ENCODE results near the gene GNG13. TPM values are rescaled to one million over a fixed set of nuclear protein-coding genes. Genes with fewer than 3 reads are reported as not detected.
"Not testable (repeated sequence)": the region's sequence is repeated elsewhere in the genome, so short reads cannot be mapped to it uniquely, and the experiment has no call there.

GNG13 gene
- total RNA-seq, 2 experiments from 2014 or later, result not detected

DNA sequence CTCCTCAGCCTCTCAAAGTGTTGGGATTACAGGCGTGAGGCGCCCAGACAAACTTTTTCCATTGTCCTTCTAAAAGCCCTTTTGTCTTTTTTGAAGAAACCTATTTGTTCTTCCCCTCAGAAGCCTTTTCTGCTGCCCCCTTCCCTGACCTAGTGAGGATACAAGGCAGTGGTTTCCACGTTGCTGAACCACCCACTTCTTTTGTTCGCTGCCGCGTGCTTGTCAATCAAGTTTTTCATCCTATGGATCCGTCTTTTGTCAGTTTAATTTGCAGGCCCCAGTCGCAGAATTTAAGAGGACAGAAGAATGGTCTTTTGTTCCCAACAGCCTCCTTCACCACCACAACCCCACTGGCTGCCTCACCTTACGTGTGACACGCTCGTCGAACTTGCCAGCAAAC is 20.2 kb upstream of the GNG13 start:
- Mint-ChIP-seq H3K4me1 (ENCODE audit: low read depth) (peaks cover 6% of the 10 kb centered on the region), H3K27ac (no peak overlapping the region), H3K9me3 (no peaks in the 10 kb centered on the region), H3K4me3 (no peak overlapping the region), H3K36me3 (ENCODE audit: low read depth) (no peaks in the 10 kb centered on the region), H3K27me3 (peaks cover 9% of the 10 kb centered on the region)
- TF ChIP-seq CTCF (IDR thresholded peaks at IDR 0.05), result no peak
- CTCF ChIA-PET, result no interaction called here
- POLR2A ChIA-PET, result no interaction called here
- DNase-seq (no peak), ATAC-seq (no peak)
- intact Hi-C loops (cut with micrococcal nuclease), result no loop called here

GRCh38 chr16:820044-820408 is 19.5 kb upstream of the GNG13 start:
- H3K4me3 Mint-ChIP-seq; H3K27ac Mint-ChIP-seq; ATAC-seq; H3K9me3 Mint-ChIP-seq; H3K4me1 Mint-ChIP-seq (ENCODE audit: low read depth); H3K27me3 Mint-ChIP-seq; intact Hi-C loops (cut with micrococcal nuclease); DNase-seq; H3K36me3 Mint-ChIP-seq (ENCODE audit: low read depth): not testable (repeated sequence)
- ChIA-PET CTCF (interaction anchor here (0.7 kb wide), 1 partner anchor 237 kb away, joined by 3 read pairs; no protein-coding TSS in a partner anchor), POLR2A (interaction anchor here (1.0 kb wide), 1 partner anchor 79 kb away, joined by 3 read pairs; the partner anchor contains the start of gene CIAO3)

DNA sequence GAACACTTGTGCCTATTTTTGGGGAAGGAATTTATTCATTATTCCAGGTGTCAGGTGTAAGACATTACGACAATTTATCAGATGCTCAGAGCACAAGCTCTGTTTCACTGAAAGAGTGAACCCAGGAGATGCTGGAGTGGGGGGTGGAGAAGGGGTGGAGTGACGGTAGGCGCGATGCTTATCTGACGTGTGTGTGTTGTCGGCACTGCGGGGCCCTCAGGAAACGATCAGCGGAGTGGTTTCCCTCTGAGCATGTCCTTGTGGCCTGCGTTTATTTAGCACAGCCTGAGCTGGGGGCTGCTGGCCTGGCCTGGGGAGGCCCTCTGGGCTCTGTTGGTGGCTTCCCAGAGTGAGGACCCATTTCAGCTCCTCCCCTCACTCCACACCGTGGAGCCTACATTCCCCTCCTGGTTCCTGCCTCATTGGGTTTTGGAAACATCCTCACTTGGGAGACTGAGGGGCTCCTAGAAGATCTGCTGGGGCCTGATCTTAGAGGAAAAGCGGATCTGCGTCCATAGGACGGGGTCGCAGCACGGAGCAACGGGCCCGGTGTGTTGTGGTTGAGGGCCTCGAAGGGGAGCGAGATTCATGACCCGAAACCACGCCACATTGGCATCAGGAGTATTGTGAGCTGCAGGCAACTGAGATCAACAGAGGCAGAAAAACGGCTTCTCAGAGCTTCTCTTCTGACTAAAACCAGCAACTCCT is 19.0 kb upstream of the GNG13 start:
- H3K4me1 Mint-ChIP-seq (ENCODE audit: low read depth), result peaks cover 6% of the 10 kb centered on the region
- ATAC-seq (peak; percentile 83), DNase-seq (peak; percentile 54)
- H3K9me3 Mint-ChIP-seq, result no peaks in the 10 kb centered on the region
- no peaks in the 10 kb centered on the region for H3K36me3 Mint-ChIP-seq (ENCODE audit: low read depth)
- ChIA-PET POLR2A (interaction anchor here (1.0 kb wide), 1 partner anchor 78 kb away, joined by 3 read pairs; the partner anchor contains the start of gene CIAO3), CTCF (interaction anchor here (0.7 to 1.1 kb wide), 3 partner anchors 236 to 239 kb away, joined by 3 read pairs; no protein-coding TSS in a partner anchor)
- H3K4me3 Mint-ChIP-seq, result no peak overlapping the region
- no peak overlapping the region for H3K27ac Mint-ChIP-seq
- H3K27me3 Mint-ChIP-seq, result peaks cover 13% of the 10 kb centered on the region
- intact Hi-C loops (cut with micrococcal nuclease), result loop anchor here (10.0 kb wide), 1 partner anchor 235 kb away; no protein-coding TSS in a partner anchor
- TF ChIP-seq CTCF (IDR thresholded peaks at IDR 0.05), result no peak

DNA sequence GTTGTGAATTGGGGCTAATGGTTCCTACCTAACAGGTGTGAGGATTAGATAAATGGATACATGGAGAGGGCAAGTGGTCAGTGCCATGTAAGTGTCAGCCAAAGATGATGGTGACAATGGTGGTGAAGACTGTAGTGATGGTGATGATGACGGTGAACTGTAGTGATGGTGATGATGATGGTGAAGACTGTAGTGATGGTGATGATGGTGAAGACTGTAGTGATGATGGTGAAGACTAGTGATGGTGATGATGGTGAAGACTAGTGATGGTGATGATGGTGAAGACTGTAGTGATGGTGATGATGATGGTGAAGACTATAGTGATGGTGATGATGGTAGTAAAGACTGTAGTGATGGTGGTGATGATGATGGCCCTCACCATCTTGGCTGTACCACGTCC is 18.1 kb upstream of the GNG13 start:
- DNase-seq (no peak), ATAC-seq (no peak)
- TF ChIP-seq CTCF (IDR thresholded peaks at IDR 0.05), result no peak
- H3K4me3 Mint-ChIP-seq, result no peak overlapping the region
- ChIA-PET CTCF (interaction anchor here (1.1 kb wide), 1 partner anchor 237 kb away, joined by 3 read pairs; no protein-coding TSS in a partner anchor), POLR2A (interaction anchor here (1.1 kb wide), 1 partner anchor 167 kb away, joined by 3 read pairs; no protein-coding TSS in a partner anchor)
- no peaks in the 10 kb centered on the region for H3K9me3 Mint-ChIP-seq
- H3K27ac Mint-ChIP-seq, result no peak overlapping the region
- H3K4me1 Mint-ChIP-seq (ENCODE audit: low read depth), result peaks cover 8% of the 10 kb centered on the region
- peaks cover 16% of the 10 kb centered on the region for H3K27me3 Mint-ChIP-seq
- intact Hi-C loops (cut with micrococcal nuclease), result loop anchor here (10.0 kb wide), 1 partner anchor 236 kb away; no protein-coding TSS in a partner anchor
- H3K36me3 Mint-ChIP-seq (ENCODE audit: low read depth), result no peaks in the 10 kb centered on the region

DNA sequence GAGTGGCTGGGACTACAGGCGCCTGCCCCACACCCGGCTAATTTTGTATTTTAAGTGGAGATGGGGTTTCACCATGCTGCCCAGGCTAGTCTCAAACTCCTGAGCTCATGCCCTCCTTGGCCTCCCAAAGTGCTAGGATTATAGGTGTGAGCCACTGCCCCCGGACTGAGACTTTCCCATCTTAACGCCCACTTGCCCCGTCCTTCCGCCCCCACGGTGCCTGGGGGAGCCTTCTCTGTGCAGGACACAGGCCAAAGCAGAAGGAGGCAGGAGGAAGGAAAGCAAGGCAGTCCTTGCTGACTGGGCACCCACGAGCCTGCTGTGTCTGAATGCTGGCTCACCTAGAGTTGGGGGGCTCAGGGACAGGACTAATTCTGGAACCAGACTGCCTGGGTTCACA is 17.6 kb upstream of the GNG13 start:
- no peaks in the 10 kb centered on the region for H3K9me3 Mint-ChIP-seq
- POLR2A ChIA-PET, result interaction anchor here (1.1 kb wide), 1 partner anchor 168 kb away, joined by 3 read pairs; no protein-coding TSS in a partner anchor
- CTCF ChIA-PET, result no interaction called here
- TF ChIP-seq CTCF (IDR thresholded peaks at IDR 0.05), result no peak
- DNase-seq (no peak), ATAC-seq (no peak)
- intact Hi-C loops (cut with micrococcal nuclease), result loop anchor here (10.0 kb wide), 1 partner anchor 237 kb away; no protein-coding TSS in a partner anchor
- no peak overlapping the region for H3K27ac Mint-ChIP-seq
- H3K4me1 Mint-ChIP-seq (ENCODE audit: low read depth), result peaks cover 8% of the 10 kb centered on the region
- H3K4me3 Mint-ChIP-seq, result no peak overlapping the region
- no peaks in the 10 kb centered on the region for H3K36me3 Mint-ChIP-seq (ENCODE audit: low read depth)
- peaks cover 16% of the 10 kb centered on the region for H3K27me3 Mint-ChIP-seq
